ENCODE measurements around the gene HOXB2. TPM values are rescaled to one million over a fixed set of nuclear protein-coding genes. Genes with fewer than 3 reads are reported as not detected.
A peak's percentile ranks its signal among the peaks of the same experiment; 100 is the strongest.

The HOXB2 gene
- total RNA-seq, 1 experiment from 2014 or later, result not detected

GRCh38 chr17:48571024-48571818 lies 26.3 kb upstream of the HOXB2 start:
- Histone ChIP-seq H2AK5ac (ENCODE audit: insufficient read length, low read length) (no peak overlapping the region), H3K14ac (ENCODE audit: insufficient read depth, low read length) (no peak overlapping the region), H2BK5ac (ENCODE audit: insufficient read length, low read length) (no peak overlapping the region), H3K9ac (ENCODE audit: extremely low read depth, insufficient read length, low read length) (no peak overlapping the region), H3K18ac (ENCODE audit: insufficient read length, low read depth, low read length) (no peak overlapping the region), H4K5ac (ENCODE audit: insufficient read length, low read depth, low read length) (no peak overlapping the region), H3K9me3 (ENCODE audit: control insufficient read depth, low read depth, low read length) (no peaks in the 10 kb centered on the region), H2BK15ac (ENCODE audit: low read depth, low read length) (no peak overlapping the region), H3K56ac (ENCODE audit: insufficient read length, low read depth, low read length) (no peak overlapping the region), H3K4me2 (ENCODE audit: insufficient read depth, insufficient read length, low read length) (no peak overlapping the region), H2BK120ac (ENCODE audit: low read depth, low read length, poor library complexity, severe bottlenecking) (no peak overlapping the region), H3K4ac (ENCODE audit: low read depth, low read length) (no peak overlapping the region), H3K27ac (ENCODE audit: insufficient read length, low read depth, low read length) (no peak overlapping the region), H2AFZ (ENCODE audit: low read length) (no peak overlapping the region), H3K23me2 (ENCODE audit: insufficient read length, low read depth, low read length, poor library complexity, severe bottlenecking) (no peaks in the 10 kb centered on the region), H3K79me1 (ENCODE audit: insufficient read depth, low read depth, low read length, poor library complexity, severe bottlenecking) (no peaks in the 10 kb centered on the region), H4K91ac (ENCODE audit: insufficient read length, low read depth, low read length) (no peak overlapping the region), H3K4me1 (ENCODE audit: insufficient read depth, low read length) (peaks cover 2% of the 10 kb centered on the region; the same call in 1 of the 2 replicates), H3K23ac (ENCODE audit: insufficient read length, low read depth, low read length) (no peak overlapping the region), H2BK12ac (ENCODE audit: insufficient read length, low read depth, low read length) (no peak overlapping the region), H3K27me3 (ENCODE audit: insufficient read depth, low read length) (peaks cover 100% of the 10 kb centered on the region), H3T11ph (ENCODE audit: low read length) (no peak overlapping the region), H2BK20ac (ENCODE audit: low read depth, low read length, poor library complexity, severe bottlenecking) (no peak overlapping the region), H4K8ac (replicated peaks; ENCODE audit: insufficient read length, low read depth, low read length) (no peak overlapping the region), H3K79me2 (ENCODE audit: insufficient read depth, low read length) (no peaks in the 10 kb centered on the region), H4K20me1 (ENCODE audit: control insufficient read depth, insufficient read depth, insufficient read length) (peaks cover 4% of the 10 kb centered on the region)
- Mint-ChIP-seq H3K9me3 (peaks cover 0 to 12% of the 10 kb centered on the region in 2 experiments; a peak in 1 of 5 replicates), H3K4me3 (no peak overlapping the region), H3K4me1 (peaks cover 6 to 20% of the 10 kb centered on the region in 2 experiments), H3K36me3 (ENCODE audit: insufficient read depth in 1 of 3, low read depth in 3 of 3) (no peaks in the 10 kb centered on the region; a peak in 1 of 7 replicates), H3K27me3 (ENCODE audit: low read depth) (no peaks in the 10 kb centered on the region), H3K27ac (no peak overlapping the region)
- no CpG with 5 or more reads among the region's 26 CpGs for WGBS (ENCODE audit: extremely low coverage, insufficient read length, low lambda C conversion rate)
- TF ChIP-seq, protein P1, sequence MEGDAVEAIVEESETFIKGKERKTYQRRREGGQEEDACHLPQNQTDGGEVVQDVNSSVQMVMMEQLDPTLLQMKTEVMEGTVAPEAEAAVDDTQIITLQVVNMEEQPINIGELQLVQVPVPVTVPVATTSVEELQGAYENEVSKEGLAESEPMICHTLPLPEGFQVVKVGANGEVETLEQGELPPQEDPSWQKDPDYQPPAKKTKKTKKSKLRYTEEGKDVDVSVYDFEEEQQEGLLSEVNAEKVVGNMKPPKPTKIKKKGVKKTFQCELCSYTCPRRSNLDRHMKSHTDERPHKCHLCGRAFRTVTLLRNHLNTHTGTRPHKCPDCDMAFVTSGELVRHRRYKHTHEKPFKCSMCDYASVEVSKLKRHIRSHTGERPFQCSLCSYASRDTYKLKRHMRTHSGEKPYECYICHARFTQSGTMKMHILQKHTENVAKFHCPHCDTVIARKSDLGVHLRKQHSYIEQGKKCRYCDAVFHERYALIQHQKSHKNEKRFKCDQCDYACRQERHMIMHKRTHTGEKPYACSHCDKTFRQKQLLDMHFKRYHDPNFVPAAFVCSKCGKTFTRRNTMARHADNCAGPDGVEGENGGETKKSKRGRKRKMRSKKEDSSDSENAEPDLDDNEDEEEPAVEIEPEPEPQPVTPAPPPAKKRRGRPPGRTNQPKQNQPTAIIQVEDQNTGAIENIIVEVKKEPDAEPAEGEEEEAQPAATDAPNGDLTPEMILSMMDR (conservative IDR thresholded peaks at IDR 0.05), result no peak
- peak; percentile 65 for DNase-seq
